Sigmoid colon (tissue), 7 donors: ENCODE measurements around the gene CEP112. TPM values are rescaled to one million over a fixed set of nuclear protein-coding genes. Genes with fewer than 3 reads are reported as not detected.
A peak's percentile ranks its signal among the peaks of the same experiment; 100 is the strongest.

ENCODE experiments used
- DNase-seq: peaks from one replicate; pipeline ENCODE4 v3.0.0-alpha.2; 2019
- H3K27ac ChIP-seq, 4 donors: fragments of 200-600 bp; sonication (generic); one replicate each; pipeline ENCODE4 v1.5.1; 2016 to 2019; ENCODE audit warnings: mild to moderate bottlenecking in 1 of 4
- H3K27me3 ChIP-seq, 3 donors: fragments of 200-600 bp; sonication (generic); one replicate each; pipeline ENCODE4 v1.5.1; 2019; ENCODE audit warnings: mild to moderate bottlenecking in 1 of 3
- H3K36me3 ChIP-seq, 4 donors: fragments of 200-600 bp; sonication (generic); one replicate each; pipeline ENCODE4 v1.5.1; 2016 to 2019
- H3K4me1 ChIP-seq, 4 donors: fragments of 200-600 bp; sonication (generic); one replicate each; pipeline ENCODE4 v1.5.1; 2017 to 2019
- H3K4me3 ChIP-seq, 4 donors: fragments of 200-600 bp; sonication (generic); one replicate each; pipeline ENCODE4 v1.5.1; 2017 to 2019; ENCODE audit warnings: mild to moderate bottlenecking in 2 of 4, moderate library complexity in 1 of 4
- H3K9me3 ChIP-seq, 4 donors: fragments of 200-600 bp in 3 of 4; sonication (generic) in 3 of 4; one replicate each; pipeline versions ENCODE4 v1.5.1 to v1.6.1; 2013 to 2019
- CTCF ChIP-seq, 4 experiments: fragments of 450-650 bp in 3 of 4; fragments of 200-600 bp in 1 of 4; IDR thresholded peaks; one replicate each; pipeline ENCODE4 v1.5.1; 2016 to 2019; ENCODE audit warnings: antibody characterized with exemption in 4 of 4, mild to moderate bottlenecking in 3 of 4, moderate library complexity in 2 of 4
- EP300 ChIP-seq, 4 donors: sonication (generic); formaldehyde crosslinking; IDR thresholded peaks; one replicate each; pipeline ENCODE4 v1.6.1; 2017; ENCODE audit warnings: antibody characterized with exemption in 4 of 4
- POLR2A ChIP-seq, 2 donors: fragments of 450-650 bp; IDR thresholded peaks; one replicate each; pipeline ENCODE4 v1.6.1; 2016; ENCODE audit warnings: antibody characterized with exemption in 2 of 2, mild to moderate bottlenecking in 2 of 2, moderate library complexity in 2 of 2
- POLR2AphosphoS5 ChIP-seq, 4 donors: sonication (generic); formaldehyde crosslinking; IDR thresholded peaks; one replicate each; pipeline ENCODE4 v1.6.1; 2017; ENCODE audit warnings: antibody characterized with exemption in 4 of 4
- WGBS, 2 donors: extraction: QIAGEN DNeasy Blood & Tissue Kit; methylation state at CpG; one replicate each; pipeline ENCODE4 v1.1.7; 2013; 5-methylcytosine and 5-hydroxymethylcytosine counted together
- intact Hi-C: fragments of 100-400 bp; cut with DNase I; formaldehyde crosslinking; loops from one replicate; pipeline ENCODE4 v1.15.1; 2023
- polyA plus RNA-seq, 3 donors: library from polyadenylated mRNA; stranded (reverse); fragments of 200-250 nt; gene quantifications; one replicate each; pipeline ENCODE4 v1.2.3, GENCODE V29; 2013
- total RNA-seq, 4 donors: library from RNA; depleted of rRNA; stranded (reverse); fragments of >200 nt; gene quantifications; one replicate each; pipeline ENCODE4 v1.1.0, GENCODE V29; 2016
- donor health status: healthy with polysubstance abuse.
- donor health status: Bipolar disorder and iron deficiency.
- donor health status: healthy.

Gene CEP112
- total and polyA plus RNA-seq, 7 donors, result 0.92 to 29.1 (median 15.1) TPM

- H3K27ac ChIP-seq, result no peak overlapping the region
- H3K4me1 ChIP-seq, result no peaks in the 10 kb centered on the region
- intact Hi-C loops, result no loop called here
- H3K36me3 ChIP-seq, result no peaks in the 10 kb centered on the region
- no peaks in the 10 kb centered on the region for H3K27me3 ChIP-seq
- TF ChIP-seq POLR2A (IDR thresholded peaks at IDR 0.05) (no peak), CTCF (IDR thresholded peaks at IDR 0.05) (peak in 2 of 4 experiments; percentile 38)
- WGBS, 2 donors, result 2 to 6% methylated on average over 3 of the region's 3 CpGs
- H3K4me3 ChIP-seq, result no peak overlapping the region
- DNase-seq, result no peak
- H3K9me3 ChIP-seq, result no peaks in the 10 kb centered on the region
These were observed 8.8 kb upstream of the CEP112 start for GRCh38 chr17:66200685-66201092.

GRCh38 chr17:66198242-66198641 lies 6.3 kb upstream of the CEP112 start:
- intact Hi-C loops, result no loop called here
- TF ChIP-seq EP300 (IDR thresholded peaks at IDR 0.05), result no peak
- TF ChIP-seq CTCF (IDR thresholded peaks at IDR 0.05), result no peak
- no peak for TF ChIP-seq POLR2A (IDR thresholded peaks at IDR 0.05)
- no peak for TF ChIP-seq POLR2AphosphoS5 (IDR thresholded peaks at IDR 0.05)
- H3K4me1 ChIP-seq, result no peaks in the 10 kb centered on the region

GRCh38 chr17:66192378-66192687 lies 400 bp upstream of the CEP112 start:
- no peak for DNase-seq
- Histone ChIP-seq H3K4me3 (peak overlapping the region; percentile 58 to 86 (median 70)), H3K4me1 (peaks cover 3 to 30% (median 18%) of the 10 kb centered on the region in 4 donors), H3K27ac (peak overlapping the region; percentile 64 to 82 (median 78)), H3K36me3 (no peaks in the 10 kb centered on the region), H3K9me3 (no peaks in the 10 kb centered on the region), H3K27me3 (no peaks in the 10 kb centered on the region)
- intact Hi-C loops, result no loop called here
- WGBS, 2 donors, result 2% methylated on average over 10 of the region's 10 CpGs
- TF ChIP-seq EP300 (IDR thresholded peaks at IDR 0.05), result no peak
- no peak for TF ChIP-seq POLR2AphosphoS5 (IDR thresholded peaks at IDR 0.05)
- no peak for TF ChIP-seq POLR2A (IDR thresholded peaks at IDR 0.05)

More at GRCh38 chr17:66198242-66198641, 6.3 kb upstream of the CEP112 start:
- no peaks in the 10 kb centered on the region for H3K9me3 ChIP-seq
- no peak overlapping the region for H3K4me3 ChIP-seq
- no peaks in the 10 kb centered on the region for H3K27me3 ChIP-seq
- DNase-seq, result no peak
- no peaks in the 10 kb centered on the region for H3K36me3 ChIP-seq
- 95 to 98% methylated on average over 8 of the region's 8 CpGs for WGBS, 2 donors
- no peak overlapping the region for H3K27ac ChIP-seq

GRCh38 chr17:66190738-66191592 lies 968 bp downstream of the CEP112 start:
- no peaks in the 10 kb centered on the region for H3K27me3 ChIP-seq
- peak overlapping the region; percentile 58 to 86 (median 70) for H3K4me3 ChIP-seq
- peaks cover 3 to 30% (median 18%) of the 10 kb centered on the region in 4 donors for H3K4me1 ChIP-seq
- WGBS, 2 donors, result 18 to 39% methylated on average over 16 of the region's 16 CpGs
- peak overlapping the region; percentile 64 to 82 (median 78) for H3K27ac ChIP-seq
- TF ChIP-seq CTCF (IDR thresholded peaks at IDR 0.05) (no peak), EP300 (IDR thresholded peaks at IDR 0.05) (no peak), POLR2AphosphoS5 (IDR thresholded peaks at IDR 0.05) (no peak), POLR2A (IDR thresholded peaks at IDR 0.05) (no peak)
- intact Hi-C loops, result no loop called here
- no peaks in the 10 kb centered on the region for H3K36me3 ChIP-seq
- no peak for DNase-seq
- no peaks in the 10 kb centered on the region for H3K9me3 ChIP-seq

- Histone ChIP-seq H3K9me3 (no peaks in the 10 kb centered on the region), H3K27ac (no peak overlapping the region), H3K4me3 (no peak overlapping the region), H3K36me3 (no peaks in the 10 kb centered on the region), H3K4me1 (peaks cover 3 to 30% (median 18%) of the 10 kb centered on the region in 4 donors), H3K27me3 (no peaks in the 10 kb centered on the region)
- WGBS, 2 donors, result 85 to 97% methylated on average over 2 of the region's 2 CpGs
- no peak for TF ChIP-seq POLR2A (IDR thresholded peaks at IDR 0.05)
- TF ChIP-seq EP300 (IDR thresholded peaks at IDR 0.05), result no peak
- TF ChIP-seq CTCF (IDR thresholded peaks at IDR 0.05), result no peak
- no peak for TF ChIP-seq POLR2AphosphoS5 (IDR thresholded peaks at IDR 0.05)
- no peak for DNase-seq
- intact Hi-C loops, result no loop called here
These were observed 4.2 kb downstream of the CEP112 start for GRCh38 chr17:66187718-66188117.
